H1 (cell line): ENCODE results near the gene UBE2E2. TPM values are rescaled to one million over a fixed set of nuclear protein-coding genes. Genes with fewer than 3 reads are reported as not detected.

Experiments
- CTCF ChIA-PET: fragments of 300-600 bp; sonication (Branson Sonifier 250); formaldehyde crosslinking; loops from one replicate; lab custom pipeline; 2021; ENCODE audit not compliant: partially characterized antibody; lab: Charles Lee
- POLR2A ChIA-PET: fragments of 300-600 bp; sonication (Branson Sonifier 250); formaldehyde crosslinking; loops from one replicate; lab custom pipeline; 2021; ENCODE audit warnings: inconsistent platforms; ENCODE audit not compliant: partially characterized antibody; lab: Charles Lee
- DNase-seq, 2 experiments: peaks; one replicate each; pipeline versions ENCODE4 v3.0.0 to v3.0.0-alpha.2; 2010 to 2022; ENCODE audit warnings: low spot score in 2 of 2, low read depth in 1 of 2, mixed read lengths in 1 of 2
- FAIRE-seq: peaks from 2 replicates; lab custom pipeline; 2011; peaks lifted over from hg19 to GRCh38; lab: Jason Lieb, UNC
- H2AFZ ChIP-seq: 2 replicates; pipeline ENCODE4 v1.8.1; 2012; ENCODE audit warnings: low read length, inconsistent platforms
- H2AK5ac ChIP-seq: 2 replicates; pipeline ENCODE4 v1.6.1; 2013; ENCODE audit warnings: low read depth, low read length
- H2BK120ac ChIP-seq: replicated peaks from 2 replicates; pipeline ENCODE3; 2013; ENCODE audit warnings: low read depth, low read length, inconsistent platforms
- H2BK12ac ChIP-seq: 2 replicates; pipeline ENCODE4 v1.6.1; 2013; ENCODE audit warnings: low read depth, low read length
- H2BK15ac ChIP-seq: 2 replicates; pipeline ENCODE4 v1.6.1; 2013; ENCODE audit warnings: low read length
- H2BK20ac ChIP-seq: 2 replicates; pipeline ENCODE4 v1.6.1; 2013; ENCODE audit warnings: low read length
- H2BK5ac ChIP-seq: 2 replicates; pipeline ENCODE4 v1.6.1; 2013; ENCODE audit warnings: low read depth, low read length
- H3K14ac ChIP-seq: 2 replicates; pipeline ENCODE4 v1.6.1; 2013; ENCODE audit warnings: inconsistent platforms; ENCODE audit not compliant: insufficient read length
- H3K18ac ChIP-seq: 2 replicates; pipeline ENCODE4 v1.6.1; 2013; ENCODE audit warnings: low read length; ENCODE audit errors: extremely low read depth
- H3K23ac ChIP-seq: 2 replicates; pipeline ENCODE4 v1.6.1; 2013; ENCODE audit warnings: inconsistent platforms; ENCODE audit not compliant: insufficient read length
- H3K23me2 ChIP-seq: 2 replicates; pipeline ENCODE4 v1.6.1; 2013; ENCODE audit warnings: low read depth, low read length
- H3K27ac ChIP-seq: 2 replicates; pipeline ENCODE4 v1.6.1; 2011; ENCODE audit warnings: low read depth, low read length, inconsistent platforms
- H3K27me3 ChIP-seq, 4 experiments: replicated peaks in 1 of 4; 1 replicate in 1 of 4; 2 replicates in 3 of 4; pipeline versions ENCODE4 v1.6.1 to v1.8.1; 2011 to 2013; ENCODE audit warnings: low read length in 3 of 4, mild to moderate bottlenecking in 3 of 4, inconsistent platforms in 2 of 4, mixed read lengths in 2 of 4, moderate library complexity in 1 of 4; ENCODE audit not compliant: control insufficient read depth in 3 of 4, insufficient read depth in 3 of 4; ENCODE audit errors: extremely low read depth in 1 of 4
- H3K36me3 ChIP-seq, 4 experiments: 2 replicates each; pipeline versions ENCODE4 v1.6.1 to v1.8.1; 2011 to 2013; ENCODE audit warnings: mild to moderate bottlenecking in 4 of 4, low read length in 3 of 4, moderate library complexity in 2 of 4, control low read depth in 1 of 4, inconsistent platforms in 1 of 4; ENCODE audit not compliant: insufficient read depth in 4 of 4, control insufficient read depth in 2 of 4
- H3K4ac ChIP-seq: replicated peaks from 2 replicates; pipeline ENCODE3; 2013; ENCODE audit warnings: low read length, low read depth, mixed read lengths, inconsistent platforms; ENCODE audit not compliant: insufficient read length
- H3K4me1 ChIP-seq, 4 experiments: replicated peaks in 1 of 4; 1 replicate in 1 of 4; 2 replicates in 3 of 4; pipeline versions ENCODE4 v1.6.1 to v1.8.1; 2011 to 2013; ENCODE audit warnings: low read length in 3 of 4, inconsistent platforms in 2 of 4, mixed read lengths in 1 of 4; ENCODE audit not compliant: insufficient read depth in 4 of 4, control insufficient read depth in 3 of 4
- H3K4me2 ChIP-seq, 2 experiments: 2 replicates each; pipeline versions ENCODE4 v1.6.1 to v1.8.1; 2011 to 2013; ENCODE audit warnings: low read depth in 2 of 2, low read length in 2 of 2, control low read depth in 1 of 2, inconsistent platforms in 1 of 2, mild to moderate bottlenecking in 1 of 2; ENCODE audit not compliant: insufficient read depth in 1 of 2
- H3K4me3 ChIP-seq, 4 experiments: fragments of 200-600, 300-600 bp in 1 of 4; sonication (generic), shearing (Covaris generic), sonication (Bioruptor Twin) in 1 of 4; 2 replicates each; pipeline versions ENCODE4 v1.5.1 to v1.8.1; 2011 to 2016; ENCODE audit warnings: low read length in 4 of 4, low read depth in 3 of 4, control low read depth in 2 of 4, inconsistent platforms in 2 of 4, mild to moderate bottlenecking in 2 of 4, mixed read lengths in 1 of 4, moderate library complexity in 1 of 4; ENCODE audit not compliant: insufficient read depth in 2 of 4; ENCODE audit errors: extremely low read depth in 1 of 4
- H3K56ac ChIP-seq: replicated peaks from 2 replicates; pipeline ENCODE3; 2013; ENCODE audit warnings: low read depth, mild to moderate bottlenecking, mixed read lengths, low read length, inconsistent platforms; ENCODE audit not compliant: insufficient read length
- H3K79me1 ChIP-seq: 2 replicates; pipeline ENCODE4 v1.6.1; 2013; ENCODE audit warnings: low read depth, low read length, control low read depth
- H3K79me2 ChIP-seq, 2 experiments: 2 replicates each; pipeline versions ENCODE4 v1.6.1 to v1.8.1; 2012 to 2013; ENCODE audit warnings: low read length in 2 of 2, mild to moderate bottlenecking in 2 of 2, inconsistent platforms in 1 of 2; ENCODE audit not compliant: insufficient read depth in 2 of 2, control insufficient read depth in 1 of 2
- H3K9ac ChIP-seq, 4 experiments: replicated peaks in 1 of 4; 1 replicate in 1 of 4; 2 replicates in 3 of 4; pipeline versions ENCODE4 v1.6.1 to v1.8.1; 2011 to 2013; ENCODE audit warnings: low read depth in 3 of 4, low read length in 3 of 4, control low read depth in 2 of 4, mild to moderate bottlenecking in 2 of 4, moderate library complexity in 2 of 4, inconsistent platforms in 1 of 4; ENCODE audit errors: extremely low read depth in 1 of 4
- H3K9me3 ChIP-seq, 2 experiments: 2 replicates each; pipeline versions ENCODE4 v1.6.1 to v1.8.1; 2012 to 2013; ENCODE audit warnings: mild to moderate bottlenecking in 2 of 2, moderate library complexity in 2 of 2, control low read depth in 1 of 2, inconsistent platforms in 1 of 2, low read depth in 1 of 2, low read length in 1 of 2, mixed read lengths in 1 of 2; ENCODE audit not compliant: insufficient read depth in 2 of 2
- H4K20me1 ChIP-seq, 2 experiments: replicated peaks in 1 of 2; 2 replicates each; pipeline versions ENCODE3 to v1.8.1; 2011 to 2013; ENCODE audit warnings: inconsistent platforms in 2 of 2, low read length in 2 of 2, mild to moderate bottlenecking in 1 of 2; ENCODE audit not compliant: insufficient read depth in 2 of 2, control insufficient read depth in 1 of 2
- H4K5ac ChIP-seq: 2 replicates; pipeline ENCODE4 v1.6.1; 2013; ENCODE audit warnings: low read length, low read depth, mixed read lengths, inconsistent platforms; ENCODE audit not compliant: insufficient read length
- H4K8ac ChIP-seq: 2 replicates; pipeline ENCODE4 v1.8.0; 2013; ENCODE audit warnings: mild to moderate bottlenecking, moderate library complexity, low read length, inconsistent platforms; ENCODE audit not compliant: insufficient read depth; ENCODE audit errors: extremely low read depth
- H4K91ac ChIP-seq: replicated peaks from 2 replicates; pipeline ENCODE3; 2013; ENCODE audit warnings: low read length, mixed read lengths, inconsistent platforms; ENCODE audit not compliant: insufficient read length
- CBX5 ChIP-seq: fragments of 300-800, 300-1000 bp; sonication (generic); IDR thresholded peaks from 2 replicates; pipeline ENCODE4 v1.7.1; 2016; ENCODE audit warnings: antibody characterized with exemption, low read length, low read depth
- CBX8 ChIP-seq: fragments of 300-800, 300-1000 bp; sonication (generic); IDR thresholded peaks from 2 replicates; pipeline ENCODE4 v1.7.1; 2016; ENCODE audit warnings: low read depth, low read length, borderline replicate concordance
- EGR1 ChIP-seq: IDR thresholded peaks from 2 replicates; pipeline ENCODE4 v1.6.1; 2011; ENCODE audit warnings: low read depth, low read length, borderline replicate concordance
- KDM1A ChIP-seq: fragments of 200-600, 300-600 bp; sonication (generic); IDR thresholded peaks from 2 replicates; pipeline ENCODE4 v1.7.1; 2016; ENCODE audit warnings: mild to moderate bottlenecking, low read length, borderline replicate concordance
- POLR2AphosphoS5 ChIP-seq: IDR thresholded peaks from 2 replicates; pipeline ENCODE4 v1.6.1; 2011; ENCODE audit warnings: low read depth, low read length
- SAP30 ChIP-seq: fragments of 300-600 bp; sonication (generic); IDR thresholded peaks from 2 replicates; pipeline ENCODE4 v1.7.1; 2012; ENCODE audit warnings: low read length, moderate library complexity, mild to moderate bottlenecking, inconsistent platforms; ENCODE audit not compliant: insufficient read depth, insufficient replicate concordance
- SP2 ChIP-seq: IDR thresholded peaks from 2 replicates; pipeline ENCODE4 v1.6.1; 2012; ENCODE audit warnings: mild to moderate bottlenecking, low read length, inconsistent platforms
- WGBS, 2 experiments: shearing (Covaris generic) in 1 of 2; methylation state at CpG; one replicate each; pipeline versions ENCODE4 v1.1.6 to v1.1.7; 2013 to 2015; ENCODE audit warnings: low lambda C conversion rate in 2 of 2, mixed read lengths in 2 of 2, inconsistent platforms in 1 of 2, low coverage in 1 of 2, missing lambda C conversion rate in 1 of 2; ENCODE audit not compliant: insufficient replicate concordance in 2 of 2, insufficient coverage in 1 of 2, insufficient read length in 1 of 2; ENCODE audit errors: extremely low coverage in 1 of 2, missing lambda C conversion rate in 1 of 2; 5-methylcytosine and 5-hydroxymethylcytosine counted together
- polyA plus RNA-seq, 7 experiments: library from polyadenylated mRNA; depleted of rRNA in 3 of 7; stranded (reverse) in 5 of 7; unstranded in 2 of 7; fragments of >200 nt in 5 of 7; fragments of 200-250 nt in 2 of 7; gene quantifications; 1 replicate in 5 of 7; 2 replicates in 1 of 7; 4 replicates in 1 of 7; pipeline versions ENCODE4 v1.2.1 to v1.2.3, GENCODE V29; 2011 to 2013; ENCODE audit warnings: missing spikeins in 2 of 7, mixed read lengths in 2 of 7
- total RNA-seq: library from RNA; stranded (reverse); fragmentation: NEBNext Ultra II Directional; extraction: Animal tissue kit (Norgen Biotek cat#: 25700); gene quantifications from 2 replicates; pipeline ENCODE4 v1.2.1, GENCODE V29; 2021
- TF ChIP-seq, protein P1 (sequence below): IDR thresholded peaks from 2 replicates; pipeline ENCODE4 v1.6.1; 2011; ENCODE audit warnings: low read depth, mild to moderate bottlenecking, low read length; ENCODE audit not compliant: insufficient read depth

UBE2E2 gene
- total and polyA plus RNA-seq, 2 of the 8 experiments (the other 6 are each of a cell fraction or from before 2014, with no cell fraction given): 57.6 to 70.6 TPM

- FAIRE-seq (no peak), DNase-seq (no peak)
- peaks cover 2 to 7% (median 4%) of the 10 kb centered on the region in 4 experiments; a peak in 4 of 7 replicates for H3K4me1 ChIP-seq
- no peak overlapping the region for H3K4me3 ChIP-seq
- H3K14ac ChIP-seq: no peak overlapping the region
- no peak overlapping the region for H3K9ac ChIP-seq
- H3K4ac ChIP-seq: no peak overlapping the region
- no peaks in the 10 kb centered on the region for H3K79me1 ChIP-seq
- H3K18ac ChIP-seq: no peak overlapping the region
- H2BK12ac ChIP-seq: no peak overlapping the region
- no peak overlapping the region for H2BK20ac ChIP-seq
- H4K8ac ChIP-seq: no peak overlapping the region
- ChIA-PET CTCF (no interaction called here), POLR2A (no interaction called here)
- no peak overlapping the region for H2AK5ac ChIP-seq
- H2BK15ac ChIP-seq: no peak overlapping the region
- H3K27ac ChIP-seq: no peak overlapping the region
- no peak overlapping the region for H3K23ac ChIP-seq
- no peaks in the 10 kb centered on the region for H3K23me2 ChIP-seq
- H3K36me3 ChIP-seq: no peaks in the 10 kb centered on the region
- WGBS, 2 experiments: 78% methylated on average over 3 of the region's 3 CpGs; no CpG with 5 or more reads in 1 of the 2 experiments
- no peaks in the 10 kb centered on the region; a peak in 1 of 4 replicates for H3K9me3 ChIP-seq
- H4K5ac ChIP-seq: no peak overlapping the region
- no peak overlapping the region for H4K91ac ChIP-seq
- no peaks in the 10 kb centered on the region for H4K20me1 ChIP-seq
- no peaks in the 10 kb centered on the region for H3K27me3 ChIP-seq
- H3K79me2 ChIP-seq: no peaks in the 10 kb centered on the region; a peak in 1 of 4 replicates
- H3K4me2 ChIP-seq: no peak overlapping the region
- H2BK120ac ChIP-seq: no peak overlapping the region
- H2AFZ ChIP-seq: no peak overlapping the region
- no peak overlapping the region for H2BK5ac ChIP-seq
- H3K56ac ChIP-seq: no peak overlapping the region
- TF ChIP-seq POLR2AphosphoS5 (no peak), KDM1A (no peak), SAP30 (no peak), CBX8 (no peak), CBX5 (no peak), SP2 (no peak), EGR1 (no peak)
- TF ChIP-seq, protein P1, sequence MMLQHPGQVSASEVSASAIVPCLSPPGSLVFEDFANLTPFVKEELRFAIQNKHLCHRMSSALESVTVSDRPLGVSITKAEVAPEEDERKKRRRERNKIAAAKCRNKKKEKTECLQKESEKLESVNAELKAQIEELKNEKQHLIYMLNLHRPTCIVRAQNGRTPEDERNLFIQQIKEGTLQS: no peak
These were observed 287.3 kb downstream of the UBE2E2 start for GRCh38 chr3:23490459-23490858.
